ENCODE measurements around the gene CERS6.

DNA sequence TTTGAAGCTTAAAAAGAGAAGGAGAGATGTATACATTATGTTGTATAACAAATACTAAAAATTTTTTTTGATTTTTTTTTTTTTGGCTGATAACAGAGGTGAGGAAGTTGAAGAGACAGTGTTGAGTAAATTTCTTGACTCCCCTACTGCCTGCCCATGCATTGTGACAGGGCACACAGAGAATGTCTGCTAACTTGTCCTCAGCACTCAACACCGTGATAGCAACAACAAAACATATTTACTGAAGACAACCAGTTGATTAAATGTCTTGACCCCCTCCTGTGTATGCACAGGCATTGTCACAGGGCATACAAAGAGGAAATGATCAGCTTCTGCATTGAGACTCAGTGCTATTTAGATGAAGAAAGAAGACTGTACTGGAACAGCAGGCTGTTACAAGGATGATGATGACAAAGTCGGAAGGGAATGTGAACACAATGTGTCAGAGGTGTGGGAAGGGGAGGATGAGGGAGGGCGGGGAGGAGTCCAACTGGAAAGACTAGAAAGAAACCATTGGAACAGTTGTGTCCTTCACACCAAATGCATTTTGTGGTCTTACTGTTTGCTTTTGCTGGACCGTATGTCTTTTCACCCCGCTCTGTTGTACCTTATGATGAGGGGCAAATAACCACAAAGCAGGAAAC lies 89.5 kb downstream of the CERS6 start:
- TF ChIP-seq EZH2 (IDR thresholded peaks at IDR 0.05) = no peak
- TF ChIP-seq POLR2AphosphoS5 (IDR thresholded peaks at IDR 0.05; ENCODE audit: borderline replicate concordance, low read depth, low read length) = no peak
- no peak for TF ChIP-seq FOXP2 (optimal IDR thresholded peaks at IDR 0.05; ENCODE audit: control extremely low read depth, extremely low read length, insufficient read depth)

All from SK-N-MC (cell line).